ENCODE results near the gene PKHD1.

Gene PKHD1

GRCh38 chr6:51584163-51584562 is 503.2 kb downstream of the PKHD1 start:
- DNase-seq = no peak

DNA sequence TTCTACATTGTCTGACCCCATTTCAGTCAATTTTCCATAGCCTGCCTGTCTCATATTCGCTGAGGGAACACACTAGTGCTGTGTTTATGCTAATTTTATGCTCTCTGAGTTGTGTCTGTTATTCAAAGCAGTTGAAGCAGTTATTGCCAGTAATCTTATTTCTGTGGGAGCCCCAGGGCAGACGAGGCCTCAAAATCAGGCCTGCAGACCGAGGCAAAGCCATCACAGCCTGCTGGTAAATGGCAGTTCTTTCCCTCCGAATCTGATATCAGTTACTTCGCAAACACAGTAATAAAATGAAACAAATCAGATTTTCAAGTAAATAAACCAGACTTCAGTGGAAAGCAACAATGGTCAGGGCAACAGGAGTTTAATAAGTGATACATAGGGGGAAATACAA is 508.4 kb downstream of the PKHD1 start:
- no peak for DNase-seq

GRCh38 chr6:51578362-51578761 is 509.1 kb downstream of the PKHD1 start:
- no peak for DNase-seq

DNA sequence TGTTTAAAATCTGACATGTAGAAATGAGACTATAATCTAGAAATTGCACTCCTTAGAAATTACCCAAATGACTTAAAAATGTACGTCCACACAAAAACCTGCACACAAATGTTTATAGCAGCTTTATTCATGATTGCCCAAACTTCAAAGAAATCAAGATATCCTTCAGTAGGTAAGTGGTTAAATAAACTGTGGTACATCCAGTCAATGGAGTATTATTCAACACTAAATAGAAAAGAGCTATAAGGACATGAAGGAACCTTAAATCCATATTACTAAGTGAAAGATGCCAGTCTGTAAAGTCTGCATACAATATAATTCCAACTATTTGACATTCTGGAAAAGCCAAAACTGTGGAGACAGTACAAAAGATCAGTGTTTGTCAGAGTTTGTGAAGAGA is 513.4 kb downstream of the PKHD1 start:
- DNase-seq = no peak

GRCh38 chr6:51571168-51571567 is 516.2 kb downstream of the PKHD1 start:
- DNase-seq = no peak

GRCh38 chr6:51570168-51570921 is 517.1 kb downstream of the PKHD1 start:
- DNase-seq = no peak

DNA sequence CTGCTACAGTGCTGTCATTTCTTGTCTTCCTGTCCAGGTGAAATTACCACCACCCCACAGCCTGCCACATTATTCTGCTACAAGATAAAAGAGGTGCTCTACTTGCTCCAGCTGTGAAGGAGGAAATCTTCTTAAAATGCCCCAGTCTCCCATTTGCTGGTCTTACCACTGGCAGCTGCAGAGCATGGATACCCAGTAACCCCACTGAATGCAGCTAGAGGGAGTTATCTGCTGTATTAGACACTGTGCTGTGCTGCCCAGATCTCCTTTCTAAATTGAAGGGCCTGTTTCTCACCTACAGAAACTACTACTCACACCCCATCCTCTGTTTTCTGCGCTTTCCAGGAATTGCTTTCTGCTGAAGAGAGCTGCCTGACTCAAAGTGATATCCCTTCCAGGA is 517.8 kb downstream of the PKHD1 start:
- DNase-seq = no peak

GRCh38 chr6:51568771-51569170 is 518.6 kb downstream of the PKHD1 start:
- DNase-seq = no peak

GRCh38 chr6:51565472-51565871 is 521.9 kb downstream of the PKHD1 start:
- no peak for DNase-seq

Data from stimulated activated naive CD4-positive, alpha-beta T cell treated with Interleukin-2 at 50 U/mL for 16 hours (primary cell).